DOHH2 (cell line): ENCODE data around the gene ACSS3.

Source experiments
- H3F3A ChIP-seq: fragments of 200-600 bp; sonication (generic), shearing (Covaris generic); 2 replicates; pipeline ENCODE4 v1.6.0; 2016; ENCODE audit warnings: antibody characterized with exemption, mild to moderate bottlenecking; ENCODE audit not compliant: control insufficient read depth, insufficient read depth
- H3K27ac ChIP-seq: fragments of 200-600 bp; sonication (generic); 2 replicates; pipeline ENCODE4 v1.5.1; 2014; ENCODE audit warnings: low read depth, mild to moderate bottlenecking, low read length, moderate library complexity
- H3K27me3 ChIP-seq: fragments of 200-600 bp; sonication (generic); 2 replicates; pipeline ENCODE4 v1.6.1; 2014; ENCODE audit warnings: mild to moderate bottlenecking, low read length, mixed read lengths; ENCODE audit not compliant: control insufficient read depth
- H3K36me3 ChIP-seq: fragments of 200-600 bp; sonication (generic); 2 replicates; pipeline ENCODE4 v1.6.1; 2014; ENCODE audit warnings: mild to moderate bottlenecking, low read length, moderate library complexity, mixed read lengths; ENCODE audit not compliant: control insufficient read depth
- H3K4me1 ChIP-seq: fragments of 200-600 bp; sonication (generic); 2 replicates; pipeline ENCODE4 v1.6.1; 2014; ENCODE audit warnings: mild to moderate bottlenecking, low read length, mixed read lengths; ENCODE audit not compliant: control insufficient read depth
- H3K4me2 ChIP-seq: fragments of 200-600 bp; sonication (generic); 2 replicates; pipeline ENCODE4 v1.6.0; 2014; ENCODE audit warnings: mild to moderate bottlenecking, low read length, moderate library complexity
- H3K4me3 ChIP-seq: fragments of 200-600 bp; sonication (generic); 2 replicates; pipeline ENCODE4 v1.5.1; 2014; ENCODE audit warnings: mild to moderate bottlenecking, low read length, mixed read lengths
- H3K79me2 ChIP-seq: fragments of 200-600 bp; sonication (generic); 2 replicates; pipeline ENCODE4 v1.6.1; 2014; ENCODE audit warnings: mild to moderate bottlenecking, low read length, mixed read lengths; ENCODE audit not compliant: control insufficient read depth
- H3K9me2 ChIP-seq: fragments of 200-600 bp; sonication (generic); replicated peaks from 2 replicates; pipeline ENCODE4 v1.6.1; 2014; ENCODE audit warnings: mild to moderate bottlenecking, low read length, mixed read lengths; ENCODE audit not compliant: control insufficient read depth
- H3K9me3 ChIP-seq: fragments of 200-600 bp; sonication (generic); 2 replicates; pipeline ENCODE4 v1.6.1; 2014; ENCODE audit warnings: antibody characterized with exemption, low read length, mixed read lengths; ENCODE audit not compliant: control insufficient read depth, insufficient read depth
- H4K20me1 ChIP-seq: fragments of 200-600 bp; sonication (generic); 2 replicates; pipeline ENCODE4 v1.6.0; 2014; ENCODE audit warnings: low read depth, mild to moderate bottlenecking, antibody characterized with exemption, low read length, moderate library complexity; ENCODE audit not compliant: control insufficient read depth, insufficient read depth
- CTCF ChIP-seq: fragments of 200-600 bp; sonication (generic); IDR thresholded peaks from one replicate; pipeline ENCODE4 v1.5.1; 2014; ENCODE audit warnings: antibody characterized with exemption, mild to moderate bottlenecking, low read depth, low read length; ENCODE audit not compliant: poor library complexity, severe bottlenecking
- EZH2phosphoT487 ChIP-seq: fragments of 200-600 bp; sonication (generic); IDR thresholded peaks from 2 replicates; pipeline ENCODE4 v1.6.1; 2017; ENCODE audit warnings: borderline replicate concordance, mild to moderate bottlenecking, antibody characterized with exemption, low read length, moderate library complexity, mixed read lengths

ACSS3 gene

GRCh38 chr12:81147292-81147919 lies 69.5 kb downstream of the ACSS3 start:
- no peak overlapping the region for H3K4me3 ChIP-seq
- no peak for TF ChIP-seq EZH2phosphoT487
- TF ChIP-seq CTCF: no peak
- no peaks in the 10 kb centered on the region for H3K27me3 ChIP-seq
- H3K4me2 ChIP-seq: no peak overlapping the region
- no peaks in the 10 kb centered on the region for H3K4me1 ChIP-seq
- no peak overlapping the region for H3K27ac ChIP-seq
- no peaks in the 10 kb centered on the region for H3K36me3 ChIP-seq
- no peaks in the 10 kb centered on the region for H3K79me2 ChIP-seq
- H3K9me3 ChIP-seq: no peaks in the 10 kb centered on the region
- no peaks in the 10 kb centered on the region for H3F3A ChIP-seq
- no peaks in the 10 kb centered on the region for H3K9me2 ChIP-seq
- no peaks in the 10 kb centered on the region for H4K20me1 ChIP-seq

- Histone ChIP-seq H3K9me2 (no peaks in the 10 kb centered on the region), H3K27ac (no peak overlapping the region), H3K36me3 (no peaks in the 10 kb centered on the region), H3K4me1 (no peaks in the 10 kb centered on the region), H3F3A (no peaks in the 10 kb centered on the region), H3K9me3 (no peaks in the 10 kb centered on the region), H3K4me2 (no peak overlapping the region), H3K27me3 (no peaks in the 10 kb centered on the region), H3K79me2 (no peaks in the 10 kb centered on the region), H3K4me3 (no peak overlapping the region), H4K20me1 (no peaks in the 10 kb centered on the region)
- TF ChIP-seq CTCF (no peak), EZH2phosphoT487 (no peak)
These were observed 72.5 kb downstream of the ACSS3 start for GRCh38 chr12:81150382-81150781.

- no peaks in the 10 kb centered on the region for H4K20me1 ChIP-seq
- H3K79me2 ChIP-seq: no peaks in the 10 kb centered on the region
- no peaks in the 10 kb centered on the region for H3K27me3 ChIP-seq
- H3K36me3 ChIP-seq: no peaks in the 10 kb centered on the region
- H3K9me3 ChIP-seq: no peaks in the 10 kb centered on the region
- H3K4me2 ChIP-seq: no peak overlapping the region
- no peak for TF ChIP-seq EZH2phosphoT487
- no peak for TF ChIP-seq CTCF
- H3K4me1 ChIP-seq: no peaks in the 10 kb centered on the region
- H3F3A ChIP-seq: no peaks in the 10 kb centered on the region
- no peak overlapping the region for H3K4me3 ChIP-seq
- H3K9me2 ChIP-seq: 0 out of 2 replicates have a peak, but pooled peaks cover 2% of the 10 kb centered on the region
- H3K27ac ChIP-seq: no peak overlapping the region
These were observed 82.0 kb downstream of the ACSS3 start for GRCh38 chr12:81159856-81160255.
